ENCODE measurements around the gene PRM2. TPM values are rescaled to one million over a fixed set of nuclear protein-coding genes. Genes with fewer than 3 reads are reported as not detected.

Gene PRM2, protein sequence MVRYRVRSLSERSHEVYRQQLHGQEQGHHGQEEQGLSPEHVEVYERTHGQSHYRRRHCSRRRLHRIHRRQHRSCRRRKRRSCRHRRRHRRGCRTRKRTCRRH
- total RNA-seq (ENCODE audit: unreplicated experiment) = not detected
- long read RNA-seq = 0 reads

- H3K4me1 Mint-ChIP-seq (ENCODE audit: low read depth, unreplicated experiment) = peaks cover 2% of the 10 kb centered on the region
- no peak for TF ChIP-seq CTCF (IDR thresholded peaks at IDR 0.05; ENCODE audit: partially characterized antibody, unreplicated experiment)
- H3K4me3 Mint-ChIP-seq (ENCODE audit: unreplicated experiment) = no peak within 1 kb of the TSS
- peaks cover 2% of the 10 kb centered on the region for H3K27me3 Mint-ChIP-seq (ENCODE audit: unreplicated experiment)
- H3K9me3 Mint-ChIP-seq (ENCODE audit: unreplicated experiment) = no peaks in the 10 kb centered on the region
- no peak within 1 kb of the TSS for H3K27ac Mint-ChIP-seq (ENCODE audit: unreplicated experiment)
- DNase-seq = no peak
- H3K36me3 Mint-ChIP-seq (ENCODE audit: unreplicated experiment) = no peaks in the 10 kb centered on the region
Observed at GRCh38 chr16:11276143-11276895, at the start of gene PRM2. Gene PRM2, minus strand, starts transcription at chr16:11276480. Its CDS starts 110 bp downstream, at chr16:11276370.

DNA sequence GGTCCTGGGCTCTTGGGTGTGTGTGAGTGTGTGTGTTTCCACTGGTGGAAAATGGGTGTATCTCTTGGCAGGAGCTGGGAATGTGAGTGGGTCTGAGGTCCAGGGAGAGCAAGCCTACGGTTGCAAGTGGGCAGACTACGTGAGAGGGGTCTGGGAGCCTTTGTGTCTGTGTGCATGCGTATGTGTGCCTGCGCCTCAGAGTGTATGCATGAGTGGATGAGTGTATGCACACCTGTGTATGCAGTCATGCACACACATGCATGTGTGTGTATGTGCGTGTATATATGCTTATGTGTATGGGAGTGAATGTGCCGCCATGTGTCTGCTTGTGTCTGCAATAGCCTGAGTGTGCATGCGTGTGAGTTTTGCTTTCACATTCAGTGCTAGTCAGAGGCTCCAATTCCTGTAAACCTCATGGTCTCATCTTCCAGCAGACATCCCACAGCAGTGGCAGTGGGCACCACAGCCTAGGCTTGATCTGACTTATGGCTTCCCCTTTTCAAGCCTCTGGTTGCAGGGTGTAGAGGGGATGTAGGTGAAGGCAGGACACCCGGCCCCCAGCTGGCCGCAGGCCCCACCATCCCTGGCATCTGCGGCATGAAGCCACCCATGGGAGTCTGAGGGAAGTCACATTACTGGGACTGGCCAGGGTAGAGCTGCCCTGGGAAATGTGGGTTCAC is 49.3 kb upstream of the PRM2 start:
- Mint-ChIP-seq H3K4me3 (ENCODE audit: unreplicated experiment) (no peak overlapping the region), H3K36me3 (ENCODE audit: unreplicated experiment) (no peaks in the 10 kb centered on the region), H3K27me3 (ENCODE audit: unreplicated experiment) (peaks cover 2% of the 10 kb centered on the region), H3K4me1 (ENCODE audit: low read depth, unreplicated experiment) (peaks cover 7% of the 10 kb centered on the region), H3K27ac (ENCODE audit: unreplicated experiment) (no peak overlapping the region), H3K9me3 (ENCODE audit: unreplicated experiment) (peaks cover 4% of the 10 kb centered on the region)
- no peak for TF ChIP-seq CTCF (IDR thresholded peaks at IDR 0.05; ENCODE audit: partially characterized antibody, unreplicated experiment)
- DNase-seq = no peak

DNA sequence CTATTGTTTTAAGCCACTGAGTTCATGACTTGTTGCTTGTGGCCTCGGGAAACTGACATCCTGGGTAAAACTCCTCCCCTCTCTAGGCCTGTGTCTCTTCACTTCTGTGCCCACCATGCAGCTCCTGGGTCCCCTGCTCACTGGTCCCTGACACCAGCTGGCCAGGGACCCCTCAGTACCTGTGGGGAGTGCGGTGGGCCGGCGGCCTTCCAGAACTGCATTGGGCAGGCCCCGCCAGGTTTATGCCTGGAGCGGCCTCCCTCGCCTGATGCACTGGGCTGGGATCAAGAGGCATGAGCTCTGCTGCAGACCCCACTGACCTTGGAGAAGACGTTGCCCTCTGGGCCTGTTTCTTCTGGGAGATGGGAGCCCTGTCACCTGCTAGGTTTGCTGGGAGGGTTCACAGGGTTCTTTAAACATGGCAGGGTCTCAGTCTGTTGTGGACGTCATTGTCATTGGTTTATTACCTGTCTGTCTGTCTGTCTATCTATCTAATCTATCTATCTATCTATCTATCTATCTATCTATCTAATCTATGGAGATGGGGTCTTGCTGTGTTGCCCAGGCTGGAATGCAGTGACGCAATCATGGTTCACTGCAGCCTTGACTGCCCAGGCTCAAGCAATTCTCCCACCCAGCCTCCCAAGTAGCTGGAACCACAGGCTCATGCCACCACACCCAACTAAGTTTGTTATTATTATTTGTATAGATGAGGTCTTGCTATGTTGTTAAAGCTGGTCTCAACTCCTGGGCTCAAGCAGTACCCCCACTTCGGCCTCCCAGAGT is 47.5 kb upstream of the PRM2 start:
- DNase-seq = no peak
- no peak overlapping the region for H3K27ac Mint-ChIP-seq (ENCODE audit: unreplicated experiment)
- no peaks in the 10 kb centered on the region for H3K36me3 Mint-ChIP-seq (ENCODE audit: unreplicated experiment)
- TF ChIP-seq CTCF (IDR thresholded peaks at IDR 0.05; ENCODE audit: partially characterized antibody, unreplicated experiment) = no peak
- H3K27me3 Mint-ChIP-seq (ENCODE audit: unreplicated experiment) = peaks cover 4% of the 10 kb centered on the region
- H3K9me3 Mint-ChIP-seq (ENCODE audit: unreplicated experiment) = peaks cover 5% of the 10 kb centered on the region
- peaks cover 2% of the 10 kb centered on the region for H3K4me1 Mint-ChIP-seq (ENCODE audit: low read depth, unreplicated experiment)
- H3K4me3 Mint-ChIP-seq (ENCODE audit: unreplicated experiment) = no peak overlapping the region

- Mint-ChIP-seq H3K27me3 (ENCODE audit: unreplicated experiment) (peaks cover 4% of the 10 kb centered on the region), H3K4me1 (ENCODE audit: low read depth, unreplicated experiment) (peaks cover 2% of the 10 kb centered on the region)
- no peak for TF ChIP-seq CTCF (IDR thresholded peaks at IDR 0.05; ENCODE audit: partially characterized antibody, unreplicated experiment)
Observed at GRCh38 chr16:11322823-11323222, 46.5 kb upstream of the PRM2 start.

More at GRCh38 chr16:11322823-11323222, 46.5 kb upstream of the PRM2 start:
- H3K9me3 Mint-ChIP-seq (ENCODE audit: unreplicated experiment) = peaks cover 5% of the 10 kb centered on the region
- H3K4me3 Mint-ChIP-seq (ENCODE audit: unreplicated experiment) = no peak overlapping the region
- DNase-seq = no peak
- H3K36me3 Mint-ChIP-seq (ENCODE audit: unreplicated experiment) = no peaks in the 10 kb centered on the region
- H3K27ac Mint-ChIP-seq (ENCODE audit: unreplicated experiment) = no peak overlapping the region

All from glutamatergic neuron (in vitro differentiated cells).